Inferior parietal cortex (tissue), 1 donor: ENCODE measurements around the gene ZNF574.

Experiments used
- DNase-seq: peaks from one replicate; pipeline ENCODE4 v3.0.0-alpha.2; 2016; ENCODE audit errors: extremely low spot score

The ZNF574 gene

DNA sequence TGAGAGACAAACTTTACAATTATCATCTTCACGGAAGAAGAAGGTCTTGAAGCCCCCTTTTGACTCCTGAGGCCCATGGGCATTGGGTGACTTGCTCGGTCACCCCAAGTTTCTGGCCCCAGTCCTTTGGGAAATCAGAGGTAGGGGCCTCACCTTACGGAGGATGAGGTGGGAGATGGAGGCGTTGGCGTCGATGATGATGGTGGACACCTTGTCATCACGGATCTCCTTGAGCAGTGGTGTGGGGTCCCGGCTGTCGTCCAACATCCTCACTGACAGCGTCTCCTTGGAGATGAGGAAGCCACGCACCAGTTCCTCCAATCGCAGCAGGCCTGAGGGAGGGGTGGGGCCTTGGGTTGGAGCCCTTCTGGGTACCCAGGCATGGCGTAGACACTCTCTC is 16.8 kb upstream of the ZNF574 start:
- no peak for DNase-seq

DNA sequence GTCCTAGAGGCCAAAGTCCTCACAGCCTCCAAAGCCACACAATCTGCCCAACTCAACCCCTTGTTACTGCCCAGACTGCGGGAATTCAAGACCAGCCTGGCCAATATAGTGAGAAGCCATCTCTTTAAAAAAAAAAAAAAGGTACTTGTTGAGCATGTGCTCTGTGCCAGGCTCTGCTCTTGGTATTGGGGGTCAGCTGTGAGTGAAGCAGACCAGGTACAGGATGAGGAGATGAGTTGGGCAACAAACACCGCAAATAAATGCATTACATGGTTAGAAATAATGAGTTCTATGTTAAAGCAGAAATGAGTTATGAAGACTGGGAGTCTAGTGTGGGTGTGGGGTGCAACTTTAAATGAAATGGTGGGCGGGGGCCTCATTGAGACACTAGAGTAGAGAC is 15.8 kb upstream of the ZNF574 start:
- DNase-seq = no peak

DNA sequence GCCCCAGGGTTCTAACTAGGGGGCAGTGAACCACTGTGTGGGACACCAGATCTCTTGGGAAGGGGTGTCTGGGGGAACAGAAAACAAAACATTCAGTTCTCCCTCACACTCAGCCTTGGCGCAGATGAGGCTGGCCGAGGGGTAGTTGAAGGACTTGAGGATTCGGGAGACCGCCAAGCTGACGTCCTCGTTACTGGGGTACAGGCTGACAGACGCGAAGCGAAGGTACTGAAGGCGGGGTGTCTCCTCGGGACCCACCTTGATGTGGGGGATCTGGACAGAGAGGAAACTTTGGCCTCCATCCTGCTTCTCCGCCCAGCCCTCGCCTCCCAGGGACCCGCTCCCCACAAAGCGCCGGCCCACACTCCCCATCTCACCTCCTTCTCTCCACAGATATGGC is 13.6 kb upstream of the ZNF574 start:
- DNase-seq = no peak

DNA sequence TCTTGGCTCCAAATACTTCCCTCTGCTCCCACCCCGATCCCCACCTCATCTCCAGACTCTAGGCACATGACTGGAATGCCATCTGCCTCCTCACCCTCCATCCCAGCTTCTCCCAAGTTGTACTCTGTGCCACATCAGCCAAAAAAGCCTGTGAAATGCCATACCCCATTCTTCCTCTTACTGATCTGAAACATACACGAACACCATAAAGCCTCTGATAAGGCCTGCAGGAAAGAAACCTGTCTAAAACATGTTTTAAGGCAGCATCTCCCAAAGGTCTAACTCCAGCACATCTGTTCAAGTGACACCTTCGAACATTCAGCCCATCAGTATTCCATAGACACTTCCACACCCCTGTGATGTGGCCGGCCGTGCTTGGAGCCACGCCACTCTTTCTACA is 11.5 kb upstream of the ZNF574 start:
- DNase-seq = no peak

- no peak for DNase-seq
Measured at GRCh38 chr19:42065051-42065450, 10.9 kb upstream of the ZNF574 start.

DNA sequence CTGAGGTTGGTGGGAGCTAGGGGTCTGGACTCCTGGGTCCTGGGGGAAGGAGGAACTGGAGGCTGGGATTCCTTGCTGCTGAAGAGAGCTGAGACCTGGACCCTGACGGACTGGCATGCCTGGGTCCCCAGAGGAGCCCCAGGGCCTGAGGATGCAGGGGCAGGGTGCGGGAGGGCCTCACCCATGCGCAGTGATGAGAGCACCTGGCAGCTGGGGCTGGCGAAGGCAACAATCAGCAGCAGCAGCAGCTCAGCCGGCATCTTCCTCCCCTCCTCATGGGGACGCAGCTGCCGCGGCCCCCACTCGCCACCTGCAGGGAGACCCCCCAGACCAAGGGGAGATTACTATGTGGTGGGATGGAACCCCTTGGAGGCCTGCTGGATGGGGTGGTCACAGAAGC is 10.5 kb upstream of the ZNF574 start:
- DNase-seq = no peak

DNA sequence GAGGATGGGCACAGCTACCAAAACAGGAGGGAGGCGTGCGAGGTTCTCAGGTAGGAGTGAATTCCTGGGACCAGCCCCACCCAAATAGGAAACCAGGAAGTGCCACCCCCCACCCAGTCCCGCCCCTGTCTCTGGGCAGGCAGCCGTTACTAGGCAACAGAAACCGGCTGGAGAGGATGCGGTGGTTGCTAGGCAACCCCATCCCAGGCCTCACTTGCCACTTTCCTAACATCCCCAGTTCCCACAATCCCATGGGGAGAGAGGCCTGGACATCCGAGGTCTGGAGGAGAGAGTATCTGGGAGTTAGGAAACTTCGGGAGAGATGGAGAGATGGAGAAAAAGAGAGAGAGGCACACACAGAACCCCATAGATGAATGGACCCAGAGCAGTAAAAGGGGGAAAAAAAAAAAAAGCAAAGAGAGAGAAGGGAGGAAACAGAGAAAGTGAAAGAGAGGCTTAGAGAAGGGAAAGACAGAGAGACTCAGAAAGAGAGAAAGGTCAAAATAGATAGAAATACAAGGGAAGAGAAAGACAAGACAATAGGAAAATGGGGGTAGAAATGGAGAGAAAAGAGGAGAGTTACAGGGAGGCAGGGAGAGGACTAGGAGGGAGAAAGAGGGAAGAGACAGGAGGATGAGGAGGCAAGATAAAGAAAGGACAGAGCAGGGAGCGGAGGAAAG is 9.8 kb upstream of the ZNF574 start:
- DNase-seq = peak; percentile 47

GRCh38 chr19:42067315-42067888 is 8.6 kb upstream of the ZNF574 start:
- no peak for DNase-seq

DNA sequence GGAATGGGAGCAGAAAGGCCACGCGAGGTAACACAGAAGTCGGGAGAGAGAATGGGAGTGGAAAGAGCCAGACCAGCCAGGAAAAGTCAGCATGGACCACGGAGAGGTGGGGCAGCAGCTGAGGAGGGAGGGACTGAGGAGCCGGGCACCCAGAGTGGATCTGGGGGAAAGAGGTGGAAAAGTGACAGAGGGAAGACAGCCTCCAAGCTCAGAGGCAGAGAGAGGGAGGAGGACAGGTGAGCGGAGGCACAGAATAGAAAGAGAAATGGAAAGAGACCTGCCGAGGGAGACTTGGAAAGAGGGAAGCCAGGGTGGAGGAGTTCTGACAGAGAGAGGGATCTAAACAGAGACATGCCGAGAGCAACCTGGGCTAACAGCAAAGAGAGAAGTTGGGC is 7.6 kb upstream of the ZNF574 start:
- DNase-seq = no peak

DNA sequence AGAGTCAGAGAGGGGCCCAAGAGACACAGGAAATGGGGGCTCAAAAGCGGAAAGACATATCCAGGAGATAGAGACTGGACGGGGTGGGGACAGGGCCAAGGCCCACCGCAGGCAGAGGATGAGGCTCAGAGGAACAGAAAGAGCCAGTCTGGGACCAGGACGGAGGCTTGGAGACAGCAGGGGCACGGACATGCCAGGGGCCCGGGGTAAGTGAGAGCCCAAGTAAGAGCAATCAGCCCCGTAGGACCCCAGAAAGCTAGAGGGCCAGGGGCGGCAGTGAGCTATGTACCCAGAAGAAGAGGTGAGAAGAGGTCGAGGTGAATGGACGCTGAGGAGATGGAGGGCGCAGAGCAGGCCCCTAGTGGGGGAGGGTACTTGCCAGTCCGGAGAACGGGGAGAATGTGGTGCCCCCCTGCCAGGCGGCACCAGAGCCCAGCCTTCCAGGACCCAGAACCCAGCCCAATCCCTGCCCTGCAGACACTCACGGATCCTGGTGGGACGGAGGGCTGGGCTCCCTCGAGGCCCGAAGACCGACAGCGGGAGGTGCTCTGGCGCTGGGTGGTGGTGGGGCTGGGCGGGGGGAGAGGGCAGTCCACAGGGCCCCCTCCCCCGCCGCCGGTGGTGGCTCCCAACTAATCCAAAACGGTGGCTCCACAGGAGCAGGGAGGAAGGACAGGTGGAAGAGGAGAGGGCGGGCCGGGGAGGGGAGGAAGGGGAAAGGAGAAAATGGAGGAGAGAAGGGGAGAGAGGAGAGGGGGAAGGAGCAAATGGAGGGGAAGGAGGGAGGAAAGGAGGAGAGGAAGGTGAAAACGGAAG is 7.0 kb upstream of the ZNF574 start:
- DNase-seq = no peak

DNA sequence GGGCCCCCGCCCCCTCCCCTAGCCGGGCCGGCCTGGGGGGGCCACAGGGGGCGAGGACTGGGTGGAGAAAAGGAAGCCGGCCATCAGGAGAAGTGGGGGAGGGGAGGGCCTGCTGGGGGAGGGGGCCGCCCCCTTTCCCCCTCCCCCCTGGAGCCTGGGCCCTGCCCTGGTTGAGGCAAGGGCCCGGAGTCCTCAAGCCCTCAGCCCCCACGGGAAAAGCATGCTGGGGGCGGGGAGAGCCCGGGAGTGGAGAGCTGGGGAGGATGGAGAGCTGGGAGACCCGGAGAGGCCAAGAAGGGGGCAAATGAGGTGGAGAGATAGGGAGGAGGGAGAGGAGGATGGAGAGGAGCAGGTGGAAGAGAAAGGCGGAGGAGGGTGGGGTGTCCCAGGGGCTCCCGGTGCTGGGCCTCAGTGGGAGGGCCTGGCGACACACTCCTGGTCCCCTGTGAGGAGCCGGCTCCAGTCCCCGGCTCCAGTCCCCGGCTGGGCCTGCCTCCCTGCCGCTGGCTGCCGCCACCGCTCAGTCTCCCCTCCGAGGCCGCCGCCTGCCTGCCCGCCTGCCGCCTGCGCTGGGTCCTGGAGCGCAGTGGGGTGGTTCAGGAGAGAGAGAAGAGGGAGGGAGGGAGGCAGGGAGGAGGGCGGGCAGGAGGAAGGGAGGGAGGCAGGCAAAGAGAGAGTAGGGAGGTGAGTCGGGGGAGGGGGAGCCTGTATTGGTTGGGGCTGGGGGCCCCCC is 6.2 kb upstream of the ZNF574 start, which contains the start of gene GRIK5:
TSS of gene GRIK5 (minus strand) at position 588 of the 733 bp plus-strand sequence. CDS start 4,436 bp downstream, outside the sequence.
- no peak for DNase-seq

GRCh38 chr19:42071247-42071646 is 4.7 kb upstream of the ZNF574 start:
- DNase-seq = no peak

DNA sequence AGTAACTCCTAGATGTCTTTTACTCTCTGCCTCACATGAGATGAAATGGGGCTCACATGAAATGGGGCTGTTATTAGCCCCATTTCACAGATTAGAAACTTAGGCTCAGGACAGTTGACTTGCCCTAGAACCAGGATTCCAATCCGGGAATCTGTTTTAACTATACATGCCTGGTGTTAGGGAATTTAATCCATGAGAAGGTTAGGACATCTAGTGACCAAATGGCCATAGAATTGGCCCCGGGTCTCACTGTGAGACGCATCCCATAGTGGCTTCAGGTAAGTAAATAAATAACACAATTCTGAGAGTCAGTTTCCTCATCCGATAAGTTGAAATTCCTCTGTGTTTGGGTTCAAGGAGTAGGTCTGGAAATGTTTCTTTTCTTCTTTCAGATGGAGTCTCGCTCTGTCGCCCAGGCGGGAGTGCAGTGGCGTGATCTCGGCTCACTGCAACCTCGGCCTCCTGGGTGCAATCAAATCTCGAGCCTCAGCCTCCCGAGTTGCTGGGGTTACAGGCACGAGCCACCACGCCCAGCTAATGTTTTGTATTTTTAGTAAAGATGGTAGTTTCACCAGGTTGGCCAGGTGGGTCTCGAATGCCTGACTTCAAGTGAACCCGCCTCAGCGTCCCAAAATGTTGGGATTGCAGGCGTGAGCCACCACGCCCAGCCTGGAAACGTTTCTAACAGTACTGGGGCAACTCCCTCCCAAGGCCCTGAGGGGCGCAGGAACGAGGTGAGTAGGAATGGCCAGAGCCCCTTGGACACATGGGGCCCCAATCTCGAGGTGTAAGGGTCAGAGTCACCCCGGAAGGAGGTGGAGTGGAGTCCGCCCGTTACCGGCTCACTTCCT is 1.2 kb upstream of the ZNF574 start:
- no peak for DNase-seq

- DNase-seq = no peak
Measured at GRCh38 chr19:42075364-42075615, 676 bp upstream of the ZNF574 start.

DNA sequence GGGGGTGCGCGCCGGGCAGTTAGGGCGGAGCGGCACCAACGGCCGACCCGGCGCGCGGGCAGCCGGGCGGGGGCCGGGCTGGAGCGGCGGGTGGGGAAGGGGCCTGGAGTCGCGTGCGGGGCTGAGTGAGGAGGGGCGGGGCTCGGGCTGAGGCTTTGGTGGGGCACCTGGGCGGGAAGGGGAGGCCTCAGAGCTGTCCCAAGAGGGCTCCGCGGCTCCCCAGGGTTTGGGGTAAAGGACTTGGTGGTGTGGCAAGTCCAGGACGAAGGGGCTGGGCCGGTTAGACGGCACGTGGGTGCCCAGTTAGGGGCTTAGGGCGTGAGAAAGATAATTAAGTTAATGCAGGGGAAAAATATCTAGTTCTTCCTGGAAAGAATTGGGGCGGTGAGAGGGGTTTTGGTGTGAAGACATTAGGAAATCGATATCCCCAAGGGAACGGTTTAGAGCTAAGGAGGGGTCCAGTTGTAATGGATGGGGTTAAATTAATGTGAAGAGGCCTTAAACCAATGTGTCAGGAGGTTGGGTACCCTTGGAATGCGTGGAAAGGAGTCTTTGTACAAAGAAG is 496 bp downstream of the ZNF574 start:
- no peak for DNase-seq

GRCh38 chr19:42078058-42078457 is 2.1 kb downstream of the ZNF574 start:
- no peak for DNase-seq

- DNase-seq = no peak
Measured at GRCh38 chr19:42078538-42079275, 2.7 kb downstream of the ZNF574 start.

GRCh38 chr19:42079276-42079669 is 3.3 kb downstream of the ZNF574 start:
- DNase-seq = no peak

DNA sequence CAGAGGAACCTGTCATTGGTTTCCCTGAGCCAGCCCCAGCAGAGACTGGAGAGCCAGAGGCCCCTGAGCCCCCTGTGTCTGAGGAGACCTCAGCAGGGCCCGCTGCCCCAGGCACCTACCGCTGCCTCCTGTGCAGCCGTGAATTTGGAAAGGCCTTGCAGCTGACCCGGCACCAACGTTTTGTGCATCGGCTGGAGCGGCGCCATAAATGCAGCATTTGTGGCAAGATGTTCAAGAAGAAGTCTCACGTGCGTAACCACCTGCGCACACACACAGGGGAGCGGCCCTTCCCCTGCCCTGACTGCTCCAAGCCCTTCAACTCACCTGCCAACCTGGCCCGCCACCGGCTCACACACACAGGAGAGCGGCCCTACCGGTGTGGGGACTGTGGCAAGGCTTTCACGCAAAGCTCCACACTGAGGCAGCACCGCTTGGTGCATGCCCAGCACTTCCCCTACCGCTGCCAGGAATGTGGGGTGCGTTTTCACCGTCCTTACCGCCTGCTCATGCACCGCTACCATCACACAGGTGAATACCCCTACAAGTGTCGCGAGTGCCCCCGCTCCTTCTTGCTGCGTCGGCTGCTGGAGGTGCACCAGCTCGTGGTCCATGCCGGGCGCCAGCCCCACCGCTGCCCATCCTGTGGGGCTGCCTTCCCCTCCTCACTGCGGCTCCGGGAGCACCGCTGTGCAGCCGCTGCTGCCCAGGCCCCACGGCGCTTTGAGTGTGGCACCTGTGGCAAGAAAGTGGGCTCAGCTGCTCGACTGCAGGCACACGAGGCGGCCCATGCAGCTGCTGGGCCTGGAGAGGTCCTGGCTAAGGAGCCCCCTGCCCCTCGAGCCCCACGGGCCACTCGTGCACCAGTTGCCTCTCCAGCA is 4.2 kb downstream of the ZNF574 start:
- DNase-seq = no peak
